Measurements from ENCODE around the gene KIAA1671. TPM values are rescaled to one million over a fixed set of nuclear protein-coding genes. Genes with fewer than 3 reads are reported as not detected.

The KIAA1671 gene
- total and polyA plus RNA-seq, 2 of the 13 experiments (the other 11 are each of a cell fraction or from before 2014, with no cell fraction given), result 13.5 to 13.6 TPM

DNA sequence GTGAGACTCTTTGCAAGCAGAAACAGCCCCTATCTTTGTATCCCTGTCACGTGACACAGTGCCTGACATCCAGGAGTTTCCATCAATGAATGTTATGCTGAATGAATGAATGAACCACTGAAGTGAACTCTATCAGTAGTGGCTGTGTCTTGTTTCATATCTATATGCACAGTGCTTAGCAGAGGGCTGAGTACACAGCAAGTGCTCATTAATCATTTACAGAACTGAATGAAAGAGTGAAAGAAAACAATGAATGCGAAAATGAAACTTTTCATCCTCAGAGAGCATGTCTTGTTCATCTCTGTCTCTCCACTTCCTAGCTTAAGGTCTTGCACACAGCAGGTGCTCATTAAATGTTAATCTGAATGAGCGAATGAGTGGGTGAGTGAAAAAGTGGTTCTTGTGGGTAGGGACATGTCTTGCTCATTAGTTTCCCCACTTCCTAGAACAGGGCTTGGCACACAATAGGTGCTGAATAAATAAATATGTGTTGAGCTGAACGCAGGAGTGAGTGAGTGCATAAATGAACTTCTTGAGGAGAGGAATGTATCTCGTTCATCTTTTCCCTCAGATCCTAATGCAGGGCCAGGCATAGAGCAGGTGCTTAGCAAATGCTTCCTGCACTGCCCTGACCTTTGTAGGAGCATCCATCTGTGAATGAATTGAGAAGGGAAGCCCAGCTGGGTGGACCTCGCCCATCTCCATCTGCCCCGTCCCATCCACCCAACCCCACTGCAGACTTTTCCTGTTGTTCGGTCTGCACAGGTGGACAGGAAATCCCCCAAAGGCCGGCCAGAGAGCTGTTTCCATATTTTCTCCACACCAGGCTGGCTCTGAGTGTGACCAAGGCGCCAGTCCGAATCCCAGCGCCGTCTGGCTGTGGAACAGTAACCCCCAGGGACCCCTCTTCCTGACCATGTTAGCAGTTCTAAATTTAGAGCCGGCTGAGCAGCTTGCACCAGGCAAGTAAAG, 133.7 kb downstream of the KIAA1671 start:
- FAIRE-seq (peak; percentile 82), ATAC-seq (peak; percentile 90), DNase-seq (ENCODE audit: low spot score) (peak; percentile 91)
- H3K9me3 ChIP-seq (ENCODE audit: low read length), result no peaks in the 10 kb centered on the region
- no peaks in the 10 kb centered on the region for H3K36me3 ChIP-seq (replicated peaks in 1 of 2; ENCODE audit: control insufficient read depth in 1 of 2, insufficient read depth in 2 of 2, low read length in 2 of 2)
- no peaks in the 10 kb centered on the region for H3K27me3 ChIP-seq (ENCODE audit: control insufficient read depth in 1 of 2, insufficient read depth in 2 of 2, low read length in 2 of 2)
- peaks cover 54% of the 10 kb centered on the region for H3K4me1 ChIP-seq (ENCODE audit: insufficient read depth, low read length)
- in situ Hi-C loops (cut with HindIII; ENCODE audit: extremely low pct_ligation_motif_present, low pct_unique_long_range_greater_than_20kb), result no loop called here
- 70% methylated on average over 14 of the region's 14 CpGs for WGBS (ENCODE audit: low lambda C conversion rate)
- H3K79me2 ChIP-seq (ENCODE audit: insufficient read depth, low read length), result no peaks in the 10 kb centered on the region
- no peaks in the 10 kb centered on the region for H4K20me1 ChIP-seq (ENCODE audit: insufficient read depth, low read length)
- peak overlapping the region; percentile 44 for H3K4me2 ChIP-seq (ENCODE audit: low read depth, low read length)
- ChIA-PET CTCF (ENCODE audit: low intra/inter-chr PET ratio, low total read pairs) (no interaction called here), POLR2A (interaction anchor here (0.6 kb wide), 1 partner anchor 21 kb away, joined by 3 read pairs; no protein-coding TSS in a partner anchor)
- H3K27ac ChIP-seq (ENCODE audit: extremely low read length, insufficient read depth, low read length), result peak overlapping the region; percentile 50
- no peak overlapping the region for H2AFZ ChIP-seq (ENCODE audit: low read length)
- BruUV-seq (replicated peaks), result no TSS peak
- H3K9ac ChIP-seq (ENCODE audit: insufficient read depth, low read depth, low read length), result no peak overlapping the region; the same call in 1 of the 2 replicates
- intact Hi-C loops (cut with micrococcal nuclease; ENCODE audit: unreplicated experiment), result no loop called here
- H3K4me3 ChIP-seq (replicated peaks in 1 of 3; ENCODE audit: insufficient read depth in 1 of 3, low read depth in 2 of 3, low read length in 3 of 3), result no peak overlapping the region; a peak in 1 of 6 replicates
- TF ChIP-seq EZH2 (conservative IDR thresholded peaks at IDR 0.05; ENCODE audit: low read depth, low read length) (no peak), SETDB1 (CRISPR knock-in tag; IDR thresholded peaks at IDR 0.05; ENCODE audit: borderline replicate concordance) (no peak), ZNF850 (CRISPR knock-in tag; conservative IDR thresholded peaks at IDR 0.05) (no peak), ZNF33B (CRISPR knock-in tag; IDR thresholded peaks at IDR 0.05) (no peak), ZNF292 (CRISPR knock-in tag; IDR thresholded peaks at IDR 0.05; ENCODE audit: borderline replicate concordance, low read depth) (0 out of 2 replicates have a peak, but pooled peaks have one; percentile 24), ZSCAN9 (CRISPR knock-in tag; IDR thresholded peaks at IDR 0.05; ENCODE audit: borderline replicate concordance) (peak; percentile 98; the same call in 1 of the 2 replicates), CAMTA2 (CRISPR knock-in tag; IDR thresholded peaks at IDR 0.05; ENCODE audit: borderline replicate concordance) (no peak), ZNF678 (CRISPR knock-in tag; IDR thresholded peaks at IDR 0.05) (no peak), RAD51 (IDR thresholded peaks at IDR 0.05; ENCODE audit: borderline replicate concordance) (peak; percentile 96), ZSCAN21 (CRISPR knock-in tag; IDR thresholded peaks at IDR 0.05; ENCODE audit: borderline replicate concordance) (peak; percentile 98), CREB1 (IDR thresholded peaks at IDR 0.05) (0 out of 2 replicates have a peak, but pooled peaks have one; percentile 12), CREB1 (CRISPR knock-in tag; IDR thresholded peaks at IDR 0.05) (no peak; the same call in 1 of the 2 replicates), NPAS2 (CRISPR knock-in tag; IDR thresholded peaks at IDR 0.05; ENCODE audit: borderline replicate concordance) (no peak), ZNF609 (CRISPR knock-in tag; IDR thresholded peaks at IDR 0.05; ENCODE audit: borderline replicate concordance) (0 out of 2 replicates have a peak, but pooled peaks have one; percentile 29)
- TF ChIP-seq, protein P1, sequence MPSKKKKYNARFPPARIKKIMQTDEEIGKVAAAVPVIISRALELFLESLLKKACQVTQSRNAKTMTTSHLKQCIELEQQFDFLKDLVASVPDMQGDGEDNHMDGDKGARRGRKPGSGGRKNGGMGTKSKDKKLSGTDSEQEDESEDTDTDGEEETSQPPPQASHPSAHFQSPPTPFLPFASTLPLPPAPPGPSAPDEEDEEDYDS (CRISPR knock-in tag; IDR thresholded peaks at IDR 0.05), result 0 out of 2 replicates have a peak, but pooled peaks have one; percentile 16
